Testis (tissue), 3 donors: ENCODE results near the gene LPP. TPM values are rescaled to one million over a fixed set of nuclear protein-coding genes. Genes with fewer than 3 reads are reported as not detected.

ENCODE experiments used
- DNase-seq: peaks from one replicate; pipeline ENCODE4 v3.0.0-alpha.2; 2019
- H3K27ac ChIP-seq, 2 donors: fragments of 200-600 bp; sonication (generic); one replicate each; pipeline ENCODE4 v1.5.1; 2019
- H3K27me3 ChIP-seq: fragments of 200-600 bp; sonication (generic); one replicate; pipeline ENCODE4 v1.5.1; 2019
- H3K36me3 ChIP-seq: fragments of 200-600 bp; sonication (generic); one replicate; pipeline ENCODE4 v1.5.1; 2017; ENCODE audit warnings: low read depth; ENCODE audit errors: missing control alignments
- H3K4me1 ChIP-seq: fragments of 200-600 bp; sonication (generic); one replicate; pipeline ENCODE4 v1.5.1; 2019
- H3K4me3 ChIP-seq, 2 donors: fragments of 200-600 bp; sonication (generic); one replicate each; pipeline ENCODE4 v1.5.1; 2017 to 2019
- H3K9me3 ChIP-seq: fragments of 200-600 bp; sonication (generic); one replicate; pipeline ENCODE4 v1.5.1; 2017
- POLR2A ChIP-seq: fragments of 450-650 bp; IDR thresholded peaks from one replicate; pipeline ENCODE4 v1.6.1; 2017; ENCODE audit warnings: antibody characterized with exemption, mild to moderate bottlenecking, moderate library complexity
- WGBS, 2 donors: methylation state at CpG; one replicate each; pipeline ENCODE4 v1.1.5; 2018; 5-methylcytosine and 5-hydroxymethylcytosine counted together
- intact Hi-C: fragments of 100-400 bp; cut with DNase I; formaldehyde crosslinking; loops from one replicate; pipeline ENCODE4 v1.15.1; 2023; ENCODE audit warnings: low total_unique reads
- polyA plus RNA-seq: library from polyadenylated mRNA; stranded (reverse); fragments of 350-450 nt; fragmentation: Illumina TruSeq; extraction: RNeasy Lipid Tissue Mini Kit (QIAGEN cat#74804); gene quantifications from one replicate; pipeline ENCODE4 v1.2.3, GENCODE V29; 2014; ENCODE audit warnings: low read depth, low replicate concordance; ENCODE audit not compliant: insufficient read depth
- total RNA-seq, 2 donors: library from RNA; depleted of rRNA; stranded (reverse); fragments of >200 nt; gene quantifications; one replicate each; pipeline ENCODE4 v1.2.3, GENCODE V29; 2016
- TF ChIP-seq, protein P1 (sequence below), 3 experiments: fragments of 450-650 bp in 2 of 3; fragments of 200-600 bp in 1 of 3; sonication (generic) in 1 of 3; IDR thresholded peaks; one replicate each; pipeline ENCODE4 v1.5.1; 2016 to 2019; ENCODE audit warnings: antibody characterized with exemption in 3 of 3, mild to moderate bottlenecking in 2 of 3, moderate library complexity in 1 of 3

LPP gene
- total and polyA plus RNA-seq, 3 donors from 2014 or later = 89.9 to 135 (median 132) TPM

DNA sequence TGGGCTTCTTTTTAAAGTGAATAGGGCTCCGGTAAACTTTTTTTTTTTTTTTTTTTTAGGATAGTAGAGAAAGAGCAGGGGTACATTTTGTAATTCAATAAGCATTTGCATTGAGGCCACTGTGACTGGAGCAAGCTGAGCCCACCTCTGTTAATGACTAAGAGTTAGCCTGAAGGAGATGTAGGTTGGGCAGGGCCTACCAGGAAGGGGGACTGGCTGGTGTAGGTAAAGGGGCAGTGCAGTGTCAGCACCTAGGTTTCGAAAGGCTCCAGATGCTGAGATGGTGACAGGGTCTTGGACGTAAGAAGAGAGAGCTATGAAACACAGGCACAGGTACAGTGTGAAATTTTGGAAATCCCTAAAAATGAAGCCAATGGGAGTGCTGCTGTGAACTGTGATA is 30.7 kb downstream of the LPP start:
- intact Hi-C loops = no loop called here
- no peak for DNase-seq
- H3K9me3 ChIP-seq = no peaks in the 10 kb centered on the region
- peaks cover 21% of the 10 kb centered on the region for H3K4me1 ChIP-seq
- H3K4me3 ChIP-seq = no peak overlapping the region
- H3K27ac ChIP-seq = no peak overlapping the region
- no peaks in the 10 kb centered on the region for H3K36me3 ChIP-seq
- WGBS, 2 donors = 91 to 96% methylated on average over 3 of the region's 3 CpGs
- no peaks in the 10 kb centered on the region for H3K27me3 ChIP-seq
- TF ChIP-seq, protein P1, sequence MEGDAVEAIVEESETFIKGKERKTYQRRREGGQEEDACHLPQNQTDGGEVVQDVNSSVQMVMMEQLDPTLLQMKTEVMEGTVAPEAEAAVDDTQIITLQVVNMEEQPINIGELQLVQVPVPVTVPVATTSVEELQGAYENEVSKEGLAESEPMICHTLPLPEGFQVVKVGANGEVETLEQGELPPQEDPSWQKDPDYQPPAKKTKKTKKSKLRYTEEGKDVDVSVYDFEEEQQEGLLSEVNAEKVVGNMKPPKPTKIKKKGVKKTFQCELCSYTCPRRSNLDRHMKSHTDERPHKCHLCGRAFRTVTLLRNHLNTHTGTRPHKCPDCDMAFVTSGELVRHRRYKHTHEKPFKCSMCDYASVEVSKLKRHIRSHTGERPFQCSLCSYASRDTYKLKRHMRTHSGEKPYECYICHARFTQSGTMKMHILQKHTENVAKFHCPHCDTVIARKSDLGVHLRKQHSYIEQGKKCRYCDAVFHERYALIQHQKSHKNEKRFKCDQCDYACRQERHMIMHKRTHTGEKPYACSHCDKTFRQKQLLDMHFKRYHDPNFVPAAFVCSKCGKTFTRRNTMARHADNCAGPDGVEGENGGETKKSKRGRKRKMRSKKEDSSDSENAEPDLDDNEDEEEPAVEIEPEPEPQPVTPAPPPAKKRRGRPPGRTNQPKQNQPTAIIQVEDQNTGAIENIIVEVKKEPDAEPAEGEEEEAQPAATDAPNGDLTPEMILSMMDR (IDR thresholded peaks at IDR 0.05) = no peak
- no peak for TF ChIP-seq POLR2A

DNA sequence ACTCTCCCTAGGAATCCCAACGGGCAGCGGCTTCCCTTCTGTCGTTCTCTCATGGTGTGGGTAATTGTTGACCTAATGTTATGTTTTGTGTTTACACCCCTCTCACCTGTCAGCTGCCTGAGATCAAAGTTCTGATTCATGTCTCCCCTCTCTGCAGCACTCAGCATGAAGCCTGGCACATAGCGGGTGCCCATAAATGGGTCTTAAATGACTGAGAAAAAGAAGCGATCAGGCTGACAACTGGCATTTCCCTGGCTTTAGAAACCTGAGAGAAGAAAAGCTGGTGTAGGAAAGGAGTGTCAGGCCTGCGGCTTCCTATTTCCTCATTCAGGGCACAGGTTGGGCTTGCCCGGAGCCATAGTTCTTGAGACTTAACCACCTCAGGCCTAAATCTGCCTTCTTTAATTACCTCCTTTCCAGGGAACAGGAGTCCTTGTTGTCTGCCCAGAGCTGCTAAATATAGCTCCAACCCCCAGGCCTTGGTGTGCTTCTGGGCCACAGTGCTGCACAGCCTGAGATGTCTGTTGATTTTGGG is 31.8 kb downstream of the LPP start:
- TF ChIP-seq, protein P1 (IDR thresholded peaks at IDR 0.05) = no peak
- TF ChIP-seq POLR2A = no peak
- Histone ChIP-seq H3K4me1 (peaks cover 13% of the 10 kb centered on the region), H3K4me3 (no peak overlapping the region), H3K9me3 (no peaks in the 10 kb centered on the region), H3K27ac (peak overlapping the region in 1 of 2 donors; percentile 50), H3K36me3 (no peaks in the 10 kb centered on the region), H3K27me3 (no peaks in the 10 kb centered on the region)
- intact Hi-C loops = no loop called here
- DNase-seq = peak; percentile 22
- WGBS, 2 donors = 72 to 78% methylated on average over 7 of the region's 7 CpGs

DNA sequence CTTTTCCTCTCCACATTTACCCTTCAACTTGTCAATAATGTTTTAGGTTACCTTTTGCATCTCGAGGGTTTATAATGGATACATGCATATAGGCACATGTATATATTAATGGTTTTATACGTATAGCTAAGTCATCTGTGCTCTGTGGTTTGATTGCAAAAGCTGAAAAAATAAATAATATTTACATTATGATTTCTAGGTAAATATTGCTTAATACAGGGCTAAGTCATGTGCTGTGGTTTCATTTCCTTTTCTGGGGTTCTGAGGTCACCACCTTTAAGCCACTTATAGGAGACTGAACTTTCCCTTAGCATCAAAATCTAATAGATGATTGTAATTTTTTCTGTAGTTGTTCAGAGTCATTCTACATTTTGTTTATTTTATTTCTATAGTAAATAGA is 33.1 kb downstream of the LPP start:
- TF ChIP-seq, protein P1 (IDR thresholded peaks at IDR 0.05) = no peak
- TF ChIP-seq POLR2A = no peak
- H3K9me3 ChIP-seq = no peaks in the 10 kb centered on the region
- H3K4me3 ChIP-seq = no peak overlapping the region
- intact Hi-C loops = no loop called here
- H3K36me3 ChIP-seq = no peaks in the 10 kb centered on the region
- H3K4me1 ChIP-seq = peaks cover 9% of the 10 kb centered on the region
- DNase-seq = no peak
- 88 to 92% methylated on average over 2 of the region's 2 CpGs for WGBS, 2 donors
- H3K27me3 ChIP-seq = no peaks in the 10 kb centered on the region
- peak overlapping the region in 1 of 2 donors; percentile 50 for H3K27ac ChIP-seq

DNA sequence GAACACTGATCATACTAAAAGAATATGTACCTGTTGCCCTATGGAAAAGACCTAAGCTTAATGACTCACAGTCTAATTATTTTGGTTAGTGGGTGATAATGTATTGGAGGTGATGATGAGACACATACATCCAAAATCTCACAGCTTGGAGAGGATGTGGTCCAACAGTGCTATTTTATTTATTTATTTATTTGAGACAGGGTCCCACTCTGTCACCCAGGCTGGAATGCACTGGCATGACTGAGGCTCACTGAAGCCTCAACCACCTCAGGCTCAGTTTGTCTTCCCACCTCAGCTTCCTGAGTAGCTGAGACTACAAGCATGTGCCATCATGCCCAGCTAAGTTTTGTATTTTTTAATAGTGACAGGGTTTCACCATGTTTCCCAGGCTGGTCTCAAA is 35.0 kb downstream of the LPP start:
- intact Hi-C loops = no loop called here
- no peaks in the 10 kb centered on the region for H3K9me3 ChIP-seq
- peaks cover 9% of the 10 kb centered on the region for H3K4me1 ChIP-seq
- H3K36me3 ChIP-seq = no peaks in the 10 kb centered on the region
- no peak overlapping the region for H3K27ac ChIP-seq
- no peaks in the 10 kb centered on the region for H3K27me3 ChIP-seq
- no peak overlapping the region for H3K4me3 ChIP-seq
- no peak for DNase-seq
- TF ChIP-seq POLR2A = no peak
- TF ChIP-seq, protein P1 (IDR thresholded peaks at IDR 0.05) = no peak

DNA sequence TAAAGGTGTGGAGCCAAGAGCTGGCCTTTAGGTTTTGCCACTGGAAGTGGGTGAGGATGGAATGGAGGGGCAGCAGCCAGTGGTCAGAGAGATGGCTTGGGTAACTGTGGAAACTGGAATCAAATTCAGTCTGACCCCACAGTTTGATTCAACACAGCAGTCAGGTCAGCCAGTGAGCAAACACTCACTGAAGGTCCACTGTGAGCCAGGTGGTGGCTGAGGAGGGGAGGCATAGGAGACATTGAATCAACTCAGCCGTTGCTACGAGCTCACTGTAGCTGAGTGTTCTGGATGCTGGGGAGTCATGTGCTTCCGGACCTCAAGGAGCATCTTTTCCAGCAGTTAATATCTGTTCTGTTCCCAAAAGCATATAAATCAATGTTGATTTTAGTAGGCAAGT is 37.5 kb downstream of the LPP start:
- Histone ChIP-seq H3K4me1 (peaks cover under 1% of the 10 kb centered on the region), H3K27me3 (no peaks in the 10 kb centered on the region), H3K4me3 (no peak overlapping the region), H3K27ac (no peak overlapping the region), H3K36me3 (no peaks in the 10 kb centered on the region), H3K9me3 (no peaks in the 10 kb centered on the region)
- TF ChIP-seq POLR2A = no peak
- TF ChIP-seq, protein P1 (IDR thresholded peaks at IDR 0.05) = no peak
- no peak for DNase-seq
- 69 to 84% methylated on average over 3 of the region's 3 CpGs for WGBS, 2 donors
- intact Hi-C loops = no loop called here
